Sigmoid colon (tissue), 4 donors: ENCODE results near the gene SETBP1.

Experiments used
- EP300 ChIP-seq, 4 donors: sonication (generic); formaldehyde crosslinking; IDR thresholded peaks; one replicate each; pipeline ENCODE4 v1.6.1; 2017; ENCODE audit warnings: antibody characterized with exemption in 4 of 4
- TF ChIP-seq, protein P1 (sequence below), 4 experiments: fragments of 450-650 bp in 3 of 4; fragments of 200-600 bp in 1 of 4; IDR thresholded peaks; one replicate each; pipeline ENCODE4 v1.5.1; 2016 to 2019; ENCODE audit warnings: antibody characterized with exemption in 4 of 4, mild to moderate bottlenecking in 3 of 4, moderate library complexity in 2 of 4

- TF ChIP-seq, protein P1, sequence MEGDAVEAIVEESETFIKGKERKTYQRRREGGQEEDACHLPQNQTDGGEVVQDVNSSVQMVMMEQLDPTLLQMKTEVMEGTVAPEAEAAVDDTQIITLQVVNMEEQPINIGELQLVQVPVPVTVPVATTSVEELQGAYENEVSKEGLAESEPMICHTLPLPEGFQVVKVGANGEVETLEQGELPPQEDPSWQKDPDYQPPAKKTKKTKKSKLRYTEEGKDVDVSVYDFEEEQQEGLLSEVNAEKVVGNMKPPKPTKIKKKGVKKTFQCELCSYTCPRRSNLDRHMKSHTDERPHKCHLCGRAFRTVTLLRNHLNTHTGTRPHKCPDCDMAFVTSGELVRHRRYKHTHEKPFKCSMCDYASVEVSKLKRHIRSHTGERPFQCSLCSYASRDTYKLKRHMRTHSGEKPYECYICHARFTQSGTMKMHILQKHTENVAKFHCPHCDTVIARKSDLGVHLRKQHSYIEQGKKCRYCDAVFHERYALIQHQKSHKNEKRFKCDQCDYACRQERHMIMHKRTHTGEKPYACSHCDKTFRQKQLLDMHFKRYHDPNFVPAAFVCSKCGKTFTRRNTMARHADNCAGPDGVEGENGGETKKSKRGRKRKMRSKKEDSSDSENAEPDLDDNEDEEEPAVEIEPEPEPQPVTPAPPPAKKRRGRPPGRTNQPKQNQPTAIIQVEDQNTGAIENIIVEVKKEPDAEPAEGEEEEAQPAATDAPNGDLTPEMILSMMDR (IDR thresholded peaks at IDR 0.05): no peak
- no peak for TF ChIP-seq EP300 (IDR thresholded peaks at IDR 0.05)
These were observed 102.7 kb downstream of the SETBP1 start for GRCh38 chr18:44783371-44783770.
